ENCODE results near the gene HLCS. TPM values are rescaled to one million over a fixed set of nuclear protein-coding genes. Genes with fewer than 3 reads are reported as not detected.
A peak's percentile ranks its signal among the peaks of the same experiment; 100 is the strongest.

The HLCS gene
- total and polyA plus RNA-seq, 2 of the 4 experiments (the other 2 are of a cell fraction): 10.6 to 21.0 TPM

GRCh38 chr21:36962098-36962780 lies 4.2 kb downstream of the HLCS start:
- Histone ChIP-seq H2BK5ac (ENCODE audit: low read depth, low read length, poor library complexity, severe bottlenecking) (no peak overlapping the region), H4K91ac (ENCODE audit: insufficient read depth, low read depth, low read length) (no peak overlapping the region), H3K4me2 (ENCODE audit: low read depth, low read length) (no peak overlapping the region), H3K18ac (ENCODE audit: low read depth, low read length) (no peak overlapping the region), H4K20me1 (ENCODE audit: insufficient read depth, low read length) (no peaks in the 10 kb centered on the region), H4K5ac (ENCODE audit: low read depth, low read length) (no peak overlapping the region), H2AFZ (replicated peaks; ENCODE audit: low read length, poor library complexity) (no peak overlapping the region), H3K9me1 (ENCODE audit: insufficient read depth, low read length) (peaks cover 9% of the 10 kb centered on the region), H3K9ac (ENCODE audit: low read depth, low read length) (no peak overlapping the region), H2AK9ac (replicated peaks; ENCODE audit: low read depth, low read length, poor library complexity) (no peak overlapping the region), H3K79me1 (ENCODE audit: low read depth in 1 of 2, low read length in 2 of 2) (peaks cover 12 to 27% of the 10 kb centered on the region in 2 experiments), H3K9me3 (ENCODE audit: control insufficient read depth, insufficient read depth, low read length) (no peaks in the 10 kb centered on the region), H3K56ac (ENCODE audit: extremely low read depth, insufficient read depth, low read length) (no peak overlapping the region), H3K14ac (replicated peaks; ENCODE audit: low read depth, low read length) (no peak overlapping the region), H2BK15ac (ENCODE audit: low read depth, low read length) (no peak overlapping the region), H3K36me3 (ENCODE audit: control insufficient read depth, insufficient read depth, low read length) (peaks cover 17% of the 10 kb centered on the region), H3K27ac (ENCODE audit: insufficient read depth, low read length) (no peak overlapping the region; the same call in 1 of the 2 replicates), H2BK20ac (ENCODE audit: low read depth, low read length) (no peak overlapping the region), H3K4me1 (ENCODE audit: control insufficient read depth, insufficient read depth, low read length) (peaks cover 3% of the 10 kb centered on the region), H2BK120ac (ENCODE audit: low read depth, low read length) (no peak overlapping the region), H2AK5ac (ENCODE audit: low read depth, low read length) (no peak overlapping the region), H3K23ac (ENCODE audit: low read depth, low read length) (peak overlapping the region; percentile 60; the same call in 1 of the 2 replicates), H3K4me3 (ENCODE audit: insufficient read depth, low read depth, low read length) (no peak overlapping the region), H3K27me3 (ENCODE audit: control insufficient read depth, insufficient read depth, low read length) (no peaks in the 10 kb centered on the region), H3K4ac (ENCODE audit: low read depth, low read length) (no peak overlapping the region), H4K8ac (ENCODE audit: low read depth in 2 of 2, low read length in 2 of 2) (no peak overlapping the region)
- dilution Hi-C loops (cut with HindIII; ENCODE audit: low sequenced_read_pairs, unreplicated experiment) (no loop called here), intact Hi-C loops (cut with micrococcal nuclease) (no loop called here), in situ Hi-C loops (cut with MboI; ENCODE audit: low sequenced_read_pairs) (no loop called here)
- ChIA-PET CTCF (interaction anchor here (0.6 kb wide), 1 partner anchor 389 kb away, joined by 3 read pairs; no protein-coding TSS in a partner anchor), POLR2A (ENCODE audit: unreplicated experiment) (interaction anchor here (0.5 kb wide), 1 partner anchor 1484 kb away, joined by 4 read pairs; no protein-coding TSS in a partner anchor)
- DNase-seq (no peak), ATAC-seq (ENCODE audit: low read depth) (no peak)
- 90% methylated on average over 2 of the region's 11 CpGs; no CpG with 5 or more reads in 1 of the 2 experiments for WGBS, 2 experiments (ENCODE audit: extremely low coverage in 2 of 2, insufficient read length in 1 of 2)
- TF ChIP-seq CHD1 (IDR thresholded peaks at IDR 0.05; ENCODE audit: low read depth, low read length): no peak
- no peak for TF ChIP-seq SMC3 (IDR thresholded peaks at IDR 0.05; ENCODE audit: low read depth, low read length)
- TF ChIP-seq NFE2L2 (IDR thresholded peaks at IDR 0.05; ENCODE audit: low read depth, low read length): no peak
- TF ChIP-seq BHLHE40 (IDR thresholded peaks at IDR 0.05; ENCODE audit: low read depth, low read length): no peak
- TF ChIP-seq FOS (IDR thresholded peaks at IDR 0.05; ENCODE audit: low read depth, low read length): no peak
- TF ChIP-seq MAZ (IDR thresholded peaks at IDR 0.05; ENCODE audit: borderline replicate concordance, low read depth, low read length): no peak
- no TSS peak for BruUV-seq (replicated peaks)

All from IMR-90 (cell line).